Muscle layer of colon (tissue), 2 donors: ENCODE results near the gene LGALS9.
"Not testable (repeated sequence)": the region's sequence is repeated elsewhere in the genome, so short reads cannot be mapped to it uniquely, and the experiment has no call there.

Source experiments
- H3K27ac ChIP-seq: one replicate; pipeline ENCODE4 v1.7.0; 2013; ENCODE audit warnings: low read depth, mild to moderate bottlenecking, low read length, moderate library complexity
- H3K27me3 ChIP-seq, 2 donors: one replicate each; pipeline ENCODE4 v1.7.0; 2013; ENCODE audit warnings: low read length in 2 of 2, mild to moderate bottlenecking in 2 of 2; ENCODE audit not compliant: insufficient read depth in 2 of 2, control insufficient read depth in 1 of 2
- H3K36me3 ChIP-seq: one replicate; pipeline ENCODE4 v1.7.0; 2013; ENCODE audit warnings: mild to moderate bottlenecking, low read length; ENCODE audit not compliant: insufficient read depth
- H3K4me1 ChIP-seq: one replicate; pipeline ENCODE4 v1.7.0; 2013; ENCODE audit warnings: mild to moderate bottlenecking, low read length; ENCODE audit not compliant: insufficient read depth
- H3K4me3 ChIP-seq, 2 donors: one replicate each; pipeline ENCODE4 v1.7.0; 2013; ENCODE audit warnings: low read length in 2 of 2, low read depth in 1 of 2, mild to moderate bottlenecking in 1 of 2, moderate library complexity in 1 of 2
- H3K9ac ChIP-seq: one replicate; pipeline ENCODE4 v1.7.0; 2013; ENCODE audit warnings: low read length
- H3K9me3 ChIP-seq: one replicate; pipeline ENCODE4 v1.7.0; 2013; ENCODE audit warnings: mild to moderate bottlenecking, low read length
- donor health status: abdominal sarcoma.
- donor health status: Adenocarcinoma of cecum.

The LGALS9 gene

GRCh38 chr17:27669136-27669535 is 38.1 kb downstream of the LGALS9 start:
- H3K9me3 ChIP-seq: no peaks in the 10 kb centered on the region
- H3K9ac ChIP-seq: no peak overlapping the region
- H3K4me1 ChIP-seq: no peaks in the 10 kb centered on the region
- no peaks in the 10 kb centered on the region for H3K27me3 ChIP-seq
- no peak overlapping the region for H3K4me3 ChIP-seq
- H3K36me3 ChIP-seq: no peaks in the 10 kb centered on the region
- H3K27ac ChIP-seq: no peak overlapping the region

GRCh38 chr17:27669850-27670249 is 38.9 kb downstream of the LGALS9 start:
- Histone ChIP-seq H3K27ac (no peak overlapping the region), H3K9me3 (no peaks in the 10 kb centered on the region), H3K4me1 (no peaks in the 10 kb centered on the region), H3K36me3 (no peaks in the 10 kb centered on the region), H3K27me3 (no peaks in the 10 kb centered on the region), H3K9ac (no peak overlapping the region), H3K4me3 (no peak overlapping the region)

- Histone ChIP-seq H3K9me3 (no peaks in the 10 kb centered on the region), H3K4me3 (no peak overlapping the region), H3K36me3 (no peaks in the 10 kb centered on the region), H3K9ac (no peak overlapping the region), H3K4me1 (no peaks in the 10 kb centered on the region), H3K27me3 (no peaks in the 10 kb centered on the region), H3K27ac (no peak overlapping the region)
Measured at GRCh38 chr17:27670791-27671590, 40.0 kb downstream of the LGALS9 start.

DNA sequence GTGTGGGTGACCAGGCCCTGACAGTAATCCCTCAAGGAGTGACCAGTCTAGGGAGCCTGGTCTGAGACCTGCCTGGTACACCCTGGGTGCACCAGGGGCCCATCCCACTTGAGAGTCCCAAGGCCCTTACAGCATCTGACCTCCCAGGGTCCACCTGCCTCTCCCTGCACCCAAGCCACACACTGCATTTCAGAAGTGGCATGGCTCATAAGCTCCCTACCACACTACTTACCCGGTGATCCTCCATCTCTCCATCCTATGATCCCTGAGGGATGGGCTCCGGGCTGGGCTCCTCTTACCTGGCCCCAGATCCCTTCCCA is 40.6 kb downstream of the LGALS9 start:
- Histone ChIP-seq H3K4me3 (no peak overlapping the region), H3K9me3 (no peaks in the 10 kb centered on the region), H3K27ac (no peak overlapping the region), H3K4me1 (no peaks in the 10 kb centered on the region), H3K27me3 (no peaks in the 10 kb centered on the region), H3K9ac (no peak overlapping the region), H3K36me3 (no peaks in the 10 kb centered on the region)

DNA sequence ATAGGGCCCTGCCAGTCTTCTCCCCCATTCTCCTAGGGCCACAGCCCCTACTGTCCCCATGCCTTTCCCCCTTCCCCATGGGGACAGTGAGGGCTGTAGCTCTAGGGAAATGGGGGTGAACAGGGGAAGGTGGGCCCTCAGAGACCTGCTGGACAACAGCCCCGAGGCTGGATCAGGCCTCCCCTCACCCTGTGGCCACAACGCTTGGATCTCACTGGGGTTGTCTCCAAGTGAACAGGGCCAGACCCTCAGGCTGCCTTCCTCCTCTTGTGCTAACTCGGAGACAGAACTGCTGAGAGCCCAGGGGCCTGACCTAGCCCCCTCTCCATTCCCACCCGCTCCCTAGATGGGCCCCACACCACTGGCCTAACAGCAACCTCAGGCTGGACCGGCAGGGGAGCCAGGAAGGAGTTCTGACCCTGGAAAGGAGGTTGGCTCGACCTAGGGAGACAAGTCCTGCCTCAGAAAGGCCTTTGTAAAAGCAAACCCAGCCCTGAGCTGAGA is 41.0 kb downstream of the LGALS9 start:
- not testable (repeated sequence) for H3K27me3 ChIP-seq, H3K27ac ChIP-seq

GRCh38 chr17:27674335-27674734 is 43.3 kb downstream of the LGALS9 start:
- Histone ChIP-seq H3K4me1 (no peaks in the 10 kb centered on the region), H3K9me3 (no peaks in the 10 kb centered on the region), H3K27me3 (no peaks in the 10 kb centered on the region), H3K27ac (no peak overlapping the region), H3K4me3 (no peak overlapping the region), H3K36me3 (no peaks in the 10 kb centered on the region), H3K9ac (no peak overlapping the region)

More for the DNA sequence above, 41.0 kb downstream of the LGALS9 start:
- H3K9me3 ChIP-seq, H3K4me1 ChIP-seq, H3K9ac ChIP-seq, H3K4me3 ChIP-seq, H3K36me3 ChIP-seq: not testable (repeated sequence)

DNA sequence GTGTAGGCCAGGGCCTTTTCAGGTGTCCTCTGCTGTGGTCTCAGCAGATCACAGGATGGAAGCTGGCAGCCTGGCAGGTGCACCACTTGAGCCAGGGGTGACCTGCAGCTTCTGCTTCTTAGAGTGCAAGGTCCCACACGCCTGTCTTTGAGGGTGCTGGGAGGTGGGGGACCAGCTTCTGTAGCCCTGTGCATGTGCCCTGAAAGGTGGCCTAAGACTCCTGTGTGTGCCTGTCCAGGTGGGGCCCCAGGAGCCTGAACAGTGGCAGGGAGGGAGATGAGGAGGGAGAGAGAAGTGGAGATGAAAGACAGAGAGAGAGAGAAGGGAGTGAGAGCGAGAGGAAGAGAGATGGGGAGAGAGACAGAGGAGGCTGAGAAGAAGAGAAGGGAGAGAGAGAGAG is 46.2 kb downstream of the LGALS9 start:
- Histone ChIP-seq H3K27me3 (no peaks in the 10 kb centered on the region), H3K4me3 (no peak overlapping the region)

GRCh38 chr17:27686322-27686721 is 55.3 kb downstream of the LGALS9 start:
- not testable (repeated sequence) for H3K36me3 ChIP-seq, H3K9me3 ChIP-seq, H3K4me1 ChIP-seq, H3K27me3 ChIP-seq, H3K27ac ChIP-seq, H3K9ac ChIP-seq, H3K4me3 ChIP-seq

More for the DNA sequence above, 46.2 kb downstream of the LGALS9 start:
- no peaks in the 10 kb centered on the region for H3K36me3 ChIP-seq
- H3K9me3 ChIP-seq: no peaks in the 10 kb centered on the region
- H3K9ac ChIP-seq: no peak overlapping the region
- H3K27ac ChIP-seq: no peak overlapping the region
- H3K4me1 ChIP-seq: no peaks in the 10 kb centered on the region

DNA sequence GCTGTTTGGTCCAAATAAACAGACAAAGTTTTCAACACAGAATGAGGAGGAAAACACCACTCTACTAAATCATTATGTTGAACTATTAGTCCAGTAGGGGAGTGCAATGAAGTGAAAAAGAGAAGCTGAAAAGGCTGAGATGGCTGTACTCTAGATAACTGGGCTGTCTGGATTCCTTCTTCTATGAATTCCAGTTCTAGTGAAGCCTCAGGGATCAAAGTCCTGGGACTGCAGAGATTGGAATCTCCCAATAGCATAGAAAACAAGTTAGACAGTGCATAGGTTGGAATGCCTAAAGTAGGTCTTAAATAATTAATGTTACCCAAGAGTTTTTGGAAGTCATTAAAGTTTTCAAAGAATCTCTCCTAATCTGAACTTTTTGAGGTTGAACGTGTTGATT is 59.9 kb downstream of the LGALS9 start:
- no peaks in the 10 kb centered on the region for H3K36me3 ChIP-seq
- H3K9me3 ChIP-seq: no peaks in the 10 kb centered on the region
- no peaks in the 10 kb centered on the region for H3K4me1 ChIP-seq
- H3K27ac ChIP-seq: no peak overlapping the region
- H3K9ac ChIP-seq: no peak overlapping the region
- H3K4me3 ChIP-seq: no peak overlapping the region
- no peaks in the 10 kb centered on the region for H3K27me3 ChIP-seq

- H3K27me3 ChIP-seq, H3K9me3 ChIP-seq, H3K4me1 ChIP-seq, H3K9ac ChIP-seq, H3K27ac ChIP-seq, H3K4me3 ChIP-seq, H3K36me3 ChIP-seq: not testable (repeated sequence)
Measured at GRCh38 chr17:27695254-27695814, 64.3 kb downstream of the LGALS9 start.
